Osteoblast (primary cell): ENCODE measurements around the gene TMEM176B. TPM values are rescaled to one million over a fixed set of nuclear protein-coding genes. Genes with fewer than 3 reads are reported as not detected.

Experiments
- DNase-seq: peaks from one replicate; pipeline ENCODE4 v3.0.0; 2011; ENCODE audit warnings: low spot score, mixed read lengths; ENCODE audit not compliant: insufficient read length; ENCODE audit errors: missing footprints
- H2AFZ ChIP-seq: 2 replicates; pipeline ENCODE4 v1.6.0; 2011; ENCODE audit warnings: mild to moderate bottlenecking, low read length
- H3K27ac ChIP-seq: 2 replicates; pipeline ENCODE4 v1.5.1; 2011; ENCODE audit warnings: mild to moderate bottlenecking, low read depth, low read length, moderate library complexity
- H3K27me3 ChIP-seq: 2 replicates; pipeline ENCODE4 v1.6.0; 2012; ENCODE audit warnings: mild to moderate bottlenecking, control low read depth, inconsistent platforms, low read length, moderate library complexity; ENCODE audit not compliant: insufficient read depth
- H3K36me3 ChIP-seq: 2 replicates; pipeline ENCODE4 v1.5.1; 2011; ENCODE audit warnings: mild to moderate bottlenecking, low read length, control low read depth, moderate library complexity; ENCODE audit not compliant: insufficient read depth
- H3K4me1 ChIP-seq: 2 replicates; pipeline ENCODE4 v1.5.1; 2011; ENCODE audit warnings: mild to moderate bottlenecking, low read length, control low read depth, moderate library complexity; ENCODE audit not compliant: insufficient read depth
- H3K4me2 ChIP-seq: 2 replicates; pipeline ENCODE4 v1.6.0; 2011; ENCODE audit warnings: mild to moderate bottlenecking, low read length; ENCODE audit not compliant: insufficient read depth
- H3K4me3 ChIP-seq: fragments of 200-600 bp; sonication (generic); 3 replicates; pipeline ENCODE4 v1.5.1; 2012; ENCODE audit warnings: mild to moderate bottlenecking, low read length, inconsistent platforms; ENCODE audit not compliant: insufficient read depth
- H3K79me2 ChIP-seq: 2 replicates; pipeline ENCODE4 v1.6.0; 2012; ENCODE audit warnings: mild to moderate bottlenecking, low read length, control low read depth, inconsistent platforms; ENCODE audit not compliant: insufficient read depth
- H3K9me3 ChIP-seq: 2 replicates; pipeline ENCODE4 v1.5.1; 2011; ENCODE audit warnings: low read depth, low read length, control low read depth
- H4K20me1 ChIP-seq: 2 replicates; pipeline ENCODE4 v1.6.0; 2012; ENCODE audit warnings: mild to moderate bottlenecking, low read length, control low read depth; ENCODE audit not compliant: insufficient read depth
- total RNA-seq: library from RNA; depleted of rRNA; stranded (reverse); fragments of >200 nt; gene quantifications from 2 replicates; pipeline ENCODE4 v1.2.3, GENCODE V29; 2012
- TF ChIP-seq, protein P1 (sequence below): IDR thresholded peaks from 2 replicates; pipeline ENCODE4 v1.5.1; 2011; ENCODE audit warnings: mild to moderate bottlenecking, low read depth, low read length, moderate library complexity; ENCODE audit errors: extremely low read depth

The TMEM176B gene
- total RNA-seq, 1 donor, result 0.72 TPM

DNA sequence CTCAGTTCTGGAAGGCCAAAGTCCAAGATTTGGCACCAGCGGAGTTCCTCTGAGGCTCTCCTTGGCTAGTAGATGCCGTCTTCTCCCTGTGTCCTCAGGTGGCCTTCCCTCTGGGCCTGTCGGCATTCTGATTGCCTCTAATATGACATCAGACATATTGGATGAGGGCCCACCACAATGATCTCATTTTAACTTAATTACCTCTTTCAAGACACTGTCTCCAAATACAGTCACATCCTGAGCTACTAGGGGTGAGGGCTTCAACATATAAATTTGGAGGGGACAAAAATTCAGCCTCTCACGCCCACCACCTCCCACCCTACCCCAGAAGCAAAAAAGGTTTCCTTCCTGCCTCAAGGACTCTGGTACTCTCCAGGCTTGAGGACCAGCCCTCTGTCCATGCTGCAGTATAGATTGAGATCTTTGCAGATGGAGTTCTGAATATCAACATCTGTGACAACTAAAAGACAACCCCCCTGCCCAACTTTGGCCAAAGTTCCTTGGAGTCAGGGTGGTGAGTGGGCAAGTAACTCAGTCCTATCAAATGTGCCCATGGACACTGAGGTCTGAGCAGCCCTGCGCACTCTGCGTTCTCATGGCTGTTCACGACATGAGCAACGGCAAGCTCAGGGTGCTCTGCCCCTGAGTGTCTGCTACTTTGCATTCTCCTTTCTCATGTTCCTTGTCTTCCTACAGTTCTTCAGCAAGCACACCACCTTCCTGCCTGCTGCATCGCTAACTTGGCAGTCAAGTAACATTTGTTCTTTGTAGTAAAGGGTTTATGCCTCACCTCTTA lies 11.5 kb downstream of the TMEM176B start:
- Histone ChIP-seq H3K36me3 (no peaks in the 10 kb centered on the region), H2AFZ (no peak overlapping the region), H3K4me1 (no peaks in the 10 kb centered on the region), H3K4me3 (no peak overlapping the region), H3K79me2 (no peaks in the 10 kb centered on the region), H4K20me1 (no peaks in the 10 kb centered on the region), H3K27me3 (no peaks in the 10 kb centered on the region), H3K27ac (no peak overlapping the region), H3K4me2 (no peak overlapping the region), H3K9me3 (no peaks in the 10 kb centered on the region)
- TF ChIP-seq, protein P1, sequence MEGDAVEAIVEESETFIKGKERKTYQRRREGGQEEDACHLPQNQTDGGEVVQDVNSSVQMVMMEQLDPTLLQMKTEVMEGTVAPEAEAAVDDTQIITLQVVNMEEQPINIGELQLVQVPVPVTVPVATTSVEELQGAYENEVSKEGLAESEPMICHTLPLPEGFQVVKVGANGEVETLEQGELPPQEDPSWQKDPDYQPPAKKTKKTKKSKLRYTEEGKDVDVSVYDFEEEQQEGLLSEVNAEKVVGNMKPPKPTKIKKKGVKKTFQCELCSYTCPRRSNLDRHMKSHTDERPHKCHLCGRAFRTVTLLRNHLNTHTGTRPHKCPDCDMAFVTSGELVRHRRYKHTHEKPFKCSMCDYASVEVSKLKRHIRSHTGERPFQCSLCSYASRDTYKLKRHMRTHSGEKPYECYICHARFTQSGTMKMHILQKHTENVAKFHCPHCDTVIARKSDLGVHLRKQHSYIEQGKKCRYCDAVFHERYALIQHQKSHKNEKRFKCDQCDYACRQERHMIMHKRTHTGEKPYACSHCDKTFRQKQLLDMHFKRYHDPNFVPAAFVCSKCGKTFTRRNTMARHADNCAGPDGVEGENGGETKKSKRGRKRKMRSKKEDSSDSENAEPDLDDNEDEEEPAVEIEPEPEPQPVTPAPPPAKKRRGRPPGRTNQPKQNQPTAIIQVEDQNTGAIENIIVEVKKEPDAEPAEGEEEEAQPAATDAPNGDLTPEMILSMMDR, result no peak
- no peak for DNase-seq

GRCh38 chr7:150787321-150788281 lies 12.6 kb downstream of the TMEM176B start:
- TF ChIP-seq, protein P1, result no peak

DNA sequence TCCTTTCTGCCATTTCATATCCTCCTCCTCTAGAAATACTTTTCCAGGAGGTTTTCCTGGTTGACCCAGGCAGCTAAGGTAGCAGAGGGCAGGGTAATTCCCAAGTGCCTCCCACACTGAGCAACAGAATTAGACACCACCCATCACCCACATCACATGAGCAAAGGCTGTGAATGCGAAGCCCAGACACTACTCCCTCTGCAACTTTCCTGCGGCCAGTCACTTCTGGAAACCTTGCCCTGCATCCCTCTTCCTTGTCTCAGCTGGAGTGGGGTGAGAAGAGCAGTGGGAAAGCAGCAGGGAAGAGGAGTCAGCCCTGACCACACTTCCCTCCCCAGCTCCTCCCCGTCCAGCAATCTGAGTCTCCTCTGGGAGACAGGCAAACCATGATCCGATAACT lies 15.2 kb downstream of the TMEM176B start:
- H3K27ac ChIP-seq, result no peak overlapping the region
- no peaks in the 10 kb centered on the region for H4K20me1 ChIP-seq
- no peak overlapping the region for H3K4me2 ChIP-seq
- DNase-seq, result no peak
- no peaks in the 10 kb centered on the region for H3K4me1 ChIP-seq
- H2AFZ ChIP-seq, result no peak overlapping the region
- H3K27me3 ChIP-seq, result no peaks in the 10 kb centered on the region
- no peak overlapping the region for H3K4me3 ChIP-seq
- no peaks in the 10 kb centered on the region for H3K79me2 ChIP-seq
- TF ChIP-seq, protein P1, result no peak
- no peaks in the 10 kb centered on the region for H3K9me3 ChIP-seq
- H3K36me3 ChIP-seq, result no peaks in the 10 kb centered on the region

More at GRCh38 chr7:150787321-150788281, 12.6 kb downstream of the TMEM176B start:
- no peak for DNase-seq
- no peaks in the 10 kb centered on the region for H3K36me3 ChIP-seq
- no peaks in the 10 kb centered on the region for H4K20me1 ChIP-seq
- no peak overlapping the region for H3K4me3 ChIP-seq
- H3K4me2 ChIP-seq, result no peak overlapping the region
- H3K27me3 ChIP-seq, result no peaks in the 10 kb centered on the region
- no peak overlapping the region for H2AFZ ChIP-seq
- H3K9me3 ChIP-seq, result no peaks in the 10 kb centered on the region
- H3K79me2 ChIP-seq, result no peaks in the 10 kb centered on the region
- no peaks in the 10 kb centered on the region for H3K4me1 ChIP-seq
- H3K27ac ChIP-seq, result no peak overlapping the region
